Endodermal cell (in vitro differentiated cells): ENCODE results near the gene DBI. TPM values are rescaled to one million over a fixed set of nuclear protein-coding genes. Genes with fewer than 3 reads are reported as not detected.

Experiments used
- DNase-seq: peaks from one replicate; pipeline ENCODE4 v3.0.0-alpha.2; 2017
- H3K27ac ChIP-seq: 2 replicates; pipeline ENCODE4 v1.5.1; 2013; ENCODE audit warnings: mild to moderate bottlenecking, low read depth, low read length, moderate library complexity
- H3K27me3 ChIP-seq: 2 replicates; pipeline ENCODE4 v1.6.1; 2013; ENCODE audit warnings: mild to moderate bottlenecking, low read length, moderate library complexity; ENCODE audit not compliant: insufficient read depth, control insufficient read depth, poor library complexity, severe bottlenecking
- H3K36me3 ChIP-seq: 2 replicates; pipeline ENCODE4 v1.7.0; 2013; ENCODE audit warnings: mild to moderate bottlenecking, low read length, moderate library complexity; ENCODE audit not compliant: control insufficient read depth, insufficient read depth
- H3K4me1 ChIP-seq: one replicate; pipeline ENCODE4 v1.7.0; 2013; ENCODE audit warnings: low read length; ENCODE audit not compliant: control insufficient read depth, insufficient read depth
- H3K4me3 ChIP-seq: 2 replicates; pipeline ENCODE4 v1.5.1; 2013; ENCODE audit warnings: mild to moderate bottlenecking, low read length, moderate library complexity
- H3K9ac ChIP-seq: 2 replicates; pipeline ENCODE4 v1.6.1; 2013; ENCODE audit warnings: mild to moderate bottlenecking, low read length, moderate library complexity; ENCODE audit not compliant: poor library complexity, severe bottlenecking; ENCODE audit errors: extremely low read depth
- H3K9me3 ChIP-seq: 2 replicates; pipeline ENCODE4 v1.6.1; 2013; ENCODE audit warnings: mild to moderate bottlenecking, low read length, moderate library complexity; ENCODE audit not compliant: control insufficient read depth
- H3K27ac Mint-ChIP-seq: 2 replicates; pipeline ENCODE4 v1.8.0; 2020; ENCODE audit warnings: mixed read lengths
- H3K27me3 Mint-ChIP-seq: 2 replicates; pipeline ENCODE4 v1.8.0; 2021; ENCODE audit warnings: mild to moderate bottlenecking, mixed read lengths; ENCODE audit not compliant: insufficient read depth
- H3K36me3 Mint-ChIP-seq: 2 replicates; pipeline ENCODE4 v1.8.0; 2020; ENCODE audit warnings: low read depth, mixed read lengths
- H3K4me1 Mint-ChIP-seq: 2 replicates; pipeline ENCODE4 v1.8.0; 2020; ENCODE audit warnings: mixed read lengths
- H3K4me3 Mint-ChIP-seq: 2 replicates; pipeline ENCODE4 v1.8.0; 2020; ENCODE audit warnings: mild to moderate bottlenecking, moderate library complexity, mixed read lengths
- H3K9me3 Mint-ChIP-seq: 2 replicates; pipeline ENCODE4 v1.8.0; 2020; ENCODE audit warnings: mild to moderate bottlenecking, mixed read lengths
- WGBS, 2 experiments: methylation state at CpG; one replicate each; pipeline versions ENCODE4 v1.1.5 to v1.1.7; 2013; ENCODE audit warnings: missing lambda C conversion rate in 2 of 2, mixed read lengths in 1 of 2; ENCODE audit not compliant: insufficient coverage in 1 of 2, insufficient read length in 1 of 2; 5-methylcytosine and 5-hydroxymethylcytosine counted together
- total RNA-seq, 2 donors: library from RNA; stranded (reverse); fragmentation: NEBNext Ultra II Directional in 1 of 2; extraction: Animal tissue kit (Norgen Biotek cat#: 25700) in 1 of 2; gene quantifications; 2 replicates in 1 of 2; 3 replicates in 1 of 2; pipeline ENCODE4 v1.2.1, GENCODE V29; 2021
- TF ChIP-seq, protein P1 (sequence below): fragments of 200-600 bp; sonication (generic); conservative IDR thresholded peaks from 2 replicates; pipeline ENCODE4 v1.5.0; 2021; ENCODE audit warnings: antibody characterized with exemption, mild to moderate bottlenecking

DBI gene
- total RNA-seq, 2 donors from 2014 or later = 138 to 178 TPM

GRCh38 chr2:119364798-119365197, 2.0 kb upstream of the DBI start:
- Histone ChIP-seq H3K27me3 (no peaks in the 10 kb centered on the region), H3K9me3 (no peaks in the 10 kb centered on the region), H3K27ac (no peak overlapping the region), H3K4me3 (peak overlapping the region; percentile 89), H3K36me3 (peaks cover 17% of the 10 kb centered on the region), H3K4me1 (peaks cover 4% of the 10 kb centered on the region), H3K9ac (no peak overlapping the region)
- Mint-ChIP-seq H3K4me1 (peaks cover 23% of the 10 kb centered on the region), H3K4me3 (peak overlapping the region; percentile 97), H3K36me3 (peaks cover 13% of the 10 kb centered on the region), H3K9me3 (no peaks in the 10 kb centered on the region), H3K27me3 (no peaks in the 10 kb centered on the region), H3K27ac (no peak overlapping the region)
- WGBS, 2 experiments = 84 to 96% methylated on average over 2 to 6 of the region's 6 CpGs
- no peak for DNase-seq
- TF ChIP-seq, protein P1, sequence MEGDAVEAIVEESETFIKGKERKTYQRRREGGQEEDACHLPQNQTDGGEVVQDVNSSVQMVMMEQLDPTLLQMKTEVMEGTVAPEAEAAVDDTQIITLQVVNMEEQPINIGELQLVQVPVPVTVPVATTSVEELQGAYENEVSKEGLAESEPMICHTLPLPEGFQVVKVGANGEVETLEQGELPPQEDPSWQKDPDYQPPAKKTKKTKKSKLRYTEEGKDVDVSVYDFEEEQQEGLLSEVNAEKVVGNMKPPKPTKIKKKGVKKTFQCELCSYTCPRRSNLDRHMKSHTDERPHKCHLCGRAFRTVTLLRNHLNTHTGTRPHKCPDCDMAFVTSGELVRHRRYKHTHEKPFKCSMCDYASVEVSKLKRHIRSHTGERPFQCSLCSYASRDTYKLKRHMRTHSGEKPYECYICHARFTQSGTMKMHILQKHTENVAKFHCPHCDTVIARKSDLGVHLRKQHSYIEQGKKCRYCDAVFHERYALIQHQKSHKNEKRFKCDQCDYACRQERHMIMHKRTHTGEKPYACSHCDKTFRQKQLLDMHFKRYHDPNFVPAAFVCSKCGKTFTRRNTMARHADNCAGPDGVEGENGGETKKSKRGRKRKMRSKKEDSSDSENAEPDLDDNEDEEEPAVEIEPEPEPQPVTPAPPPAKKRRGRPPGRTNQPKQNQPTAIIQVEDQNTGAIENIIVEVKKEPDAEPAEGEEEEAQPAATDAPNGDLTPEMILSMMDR = no peak

DNA sequence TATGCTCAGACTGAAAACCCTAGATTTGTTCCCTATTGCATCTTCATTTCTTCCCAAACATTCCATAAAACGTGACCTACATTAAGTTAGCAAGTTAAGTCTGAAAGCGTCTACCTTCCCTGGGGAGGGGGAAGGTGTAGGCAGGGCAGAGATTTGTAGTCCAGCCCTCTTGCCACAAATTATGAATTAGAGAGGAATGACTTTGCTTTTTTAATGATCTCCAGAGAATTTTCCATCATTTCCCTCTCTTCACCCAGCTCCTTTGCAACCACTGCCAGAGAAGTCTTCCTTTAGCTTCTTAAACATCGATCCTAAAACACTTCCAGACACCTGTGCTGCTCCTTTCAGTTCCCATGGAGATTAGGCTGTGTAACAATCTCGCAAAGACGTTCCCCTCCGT, 1.3 kb upstream of the DBI start:
- Histone ChIP-seq H3K9ac (peak overlapping the region; percentile 83), H3K9me3 (no peaks in the 10 kb centered on the region), H3K27ac (no peak overlapping the region), H3K36me3 (peaks cover 23% of the 10 kb centered on the region), H3K4me3 (peak overlapping the region; percentile 89), H3K27me3 (no peaks in the 10 kb centered on the region), H3K4me1 (peaks cover 4% of the 10 kb centered on the region)
- H3K27me3 Mint-ChIP-seq = no peaks in the 10 kb centered on the region
- TF ChIP-seq, protein P1 = no peak
- H3K9me3 Mint-ChIP-seq = no peaks in the 10 kb centered on the region
- DNase-seq = no peak
- H3K27ac Mint-ChIP-seq = peak overlapping the region; percentile 94
- WGBS, 2 experiments = 51 to 55% methylated on average over 5 to 6 of the region's 6 CpGs
- peaks cover 23% of the 10 kb centered on the region for H3K4me1 Mint-ChIP-seq
- H3K4me3 Mint-ChIP-seq = peak overlapping the region; percentile 97
- H3K36me3 Mint-ChIP-seq = peaks cover 18% of the 10 kb centered on the region

- H3K27me3 ChIP-seq = no peaks in the 10 kb centered on the region
- TF ChIP-seq, protein P1 = no peak
- no peak for DNase-seq
- no peaks in the 10 kb centered on the region for H3K27me3 Mint-ChIP-seq
- H3K4me1 Mint-ChIP-seq = peaks cover 23% of the 10 kb centered on the region
- peak overlapping the region; percentile 94 for H3K27ac Mint-ChIP-seq
- H3K9ac ChIP-seq = peak overlapping the region; percentile 83
- peak overlapping the region; percentile 89 for H3K4me3 ChIP-seq
- peaks cover 30% of the 10 kb centered on the region for H3K36me3 ChIP-seq
- peaks cover 26% of the 10 kb centered on the region for H3K36me3 Mint-ChIP-seq
- H3K9me3 ChIP-seq = peaks cover 4% of the 10 kb centered on the region
- peak overlapping the region; percentile 97 for H3K4me3 Mint-ChIP-seq
- H3K4me1 ChIP-seq = peaks cover 4% of the 10 kb centered on the region
- H3K9me3 Mint-ChIP-seq = no peaks in the 10 kb centered on the region
- H3K27ac ChIP-seq = peak overlapping the region; percentile 61
- 5 to 9% methylated on average over 12 to 17 of the region's 17 CpGs for WGBS, 2 experiments
These were observed 572 bp upstream of the DBI start for GRCh38 chr2:119366161-119366648.
